IPS-18c (cell line): ENCODE measurements around the gene SEPTIN2.
A peak's percentile ranks its signal among the peaks of the same experiment; 100 is the strongest.
"Not testable (repeated sequence)": the region's sequence is repeated elsewhere in the genome, so short reads cannot be mapped to it uniquely, and the experiment has no call there.

Source experiments
- H3K4me3 ChIP-seq: 2 replicates; pipeline ENCODE4 v1.7.0; 2013; ENCODE audit warnings: low read depth, mild to moderate bottlenecking, low read length, moderate library complexity; ENCODE audit not compliant: insufficient read depth
- H3K9me3 ChIP-seq: one replicate; pipeline ENCODE4 v1.6.1; 2013; ENCODE audit warnings: mild to moderate bottlenecking, low read length, moderate library complexity; ENCODE audit not compliant: control insufficient read depth, insufficient read depth

Gene SEPTIN2

GRCh38 chr2:241357531-241357930 is 41.8 kb downstream of the SEPTIN2 start:
- H3K9me3 ChIP-seq, result no peaks in the 10 kb centered on the region
- H3K4me3 ChIP-seq, result 0 out of 2 replicates have a peak overlapping the region, but pooled peaks have one; percentile 84

- no peaks in the 10 kb centered on the region for H3K9me3 ChIP-seq
- no peak overlapping the region for H3K4me3 ChIP-seq
These were observed 42.7 kb downstream of the SEPTIN2 start for GRCh38 chr2:241358470-241358869.

DNA sequence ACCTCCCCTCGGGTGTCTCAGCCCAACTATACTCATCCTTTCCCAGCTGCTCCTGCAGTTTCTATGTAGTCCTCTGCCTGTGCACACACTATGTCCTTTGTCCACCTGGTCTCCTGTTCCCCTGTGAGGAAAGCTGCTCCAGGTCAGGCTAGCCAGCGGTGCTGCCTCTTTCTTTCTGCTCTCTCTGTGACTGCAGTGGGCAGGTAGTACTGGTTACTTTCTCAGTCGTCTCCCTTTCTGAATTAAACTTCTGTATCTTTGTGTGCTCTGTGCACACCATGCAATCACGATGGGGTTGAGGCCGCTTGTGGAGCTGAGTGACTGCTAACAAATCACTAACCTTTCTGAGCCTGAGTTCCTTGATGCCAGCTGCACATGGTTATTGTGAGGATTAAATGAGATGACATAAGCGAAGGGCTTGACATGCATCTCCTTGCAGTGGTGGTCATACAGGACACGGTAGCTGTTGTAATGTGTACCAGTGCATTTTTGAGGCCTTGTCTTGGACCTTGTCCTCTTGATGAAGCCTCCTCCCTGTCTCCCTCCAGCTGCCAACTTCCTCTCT is 43.8 kb downstream of the SEPTIN2 start:
- no peaks in the 10 kb centered on the region for H3K9me3 ChIP-seq
- no peak overlapping the region for H3K4me3 ChIP-seq

DNA sequence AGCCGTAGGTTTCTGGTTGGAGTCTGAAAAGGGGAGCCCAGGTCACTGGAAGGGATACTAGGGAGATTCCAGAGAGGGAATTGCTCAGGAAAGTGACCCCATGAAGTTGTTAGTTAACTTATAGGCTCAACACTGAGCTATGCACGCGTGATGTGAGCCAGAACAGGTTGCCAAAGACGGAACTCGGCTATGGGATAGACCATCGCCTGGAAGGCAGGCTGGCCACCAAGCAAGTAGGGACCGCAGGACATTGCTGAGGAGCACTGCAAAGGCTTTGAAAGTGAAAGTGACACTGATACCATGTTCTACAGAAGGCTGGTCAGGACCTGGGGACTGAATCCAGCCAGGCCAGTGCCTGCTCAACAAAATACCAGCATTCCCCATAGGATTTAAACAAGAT is 47.7 kb downstream of the SEPTIN2 start:
- no peak overlapping the region for H3K4me3 ChIP-seq

DNA sequence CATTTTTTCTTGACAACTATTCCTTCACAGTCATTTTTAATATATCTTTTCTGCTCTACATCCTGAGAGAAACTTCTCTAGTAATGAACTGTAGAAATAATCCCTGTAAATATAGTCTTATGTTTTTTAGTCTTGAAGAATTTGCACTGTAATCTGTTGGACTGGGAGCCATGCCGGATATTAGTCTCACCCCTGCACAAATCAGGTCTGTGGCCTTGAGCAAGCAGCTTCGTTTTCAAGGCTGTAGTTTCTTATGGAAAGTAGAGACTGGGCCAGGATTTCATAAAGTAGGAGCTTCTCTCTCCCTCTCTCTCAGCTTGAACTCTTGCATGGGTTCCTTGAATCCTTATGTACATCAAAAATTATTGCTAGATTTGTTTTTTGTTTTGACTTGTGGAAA is 49.1 kb downstream of the SEPTIN2 start:
- no peaks in the 10 kb centered on the region for H3K9me3 ChIP-seq
- no peak overlapping the region for H3K4me3 ChIP-seq

More for the DNA sequence above, 47.7 kb downstream of the SEPTIN2 start:
- no peaks in the 10 kb centered on the region for H3K9me3 ChIP-seq

- Histone ChIP-seq H3K4me3 (no peak overlapping the region), H3K9me3 (no peaks in the 10 kb centered on the region)
These were observed 51.0 kb downstream of the SEPTIN2 start for GRCh38 chr2:241366678-241367077.

GRCh38 chr2:241368643-241369042 is 52.9 kb downstream of the SEPTIN2 start:
- Histone ChIP-seq H3K9me3 (no peaks in the 10 kb centered on the region), H3K4me3 (no peak overlapping the region)

DNA sequence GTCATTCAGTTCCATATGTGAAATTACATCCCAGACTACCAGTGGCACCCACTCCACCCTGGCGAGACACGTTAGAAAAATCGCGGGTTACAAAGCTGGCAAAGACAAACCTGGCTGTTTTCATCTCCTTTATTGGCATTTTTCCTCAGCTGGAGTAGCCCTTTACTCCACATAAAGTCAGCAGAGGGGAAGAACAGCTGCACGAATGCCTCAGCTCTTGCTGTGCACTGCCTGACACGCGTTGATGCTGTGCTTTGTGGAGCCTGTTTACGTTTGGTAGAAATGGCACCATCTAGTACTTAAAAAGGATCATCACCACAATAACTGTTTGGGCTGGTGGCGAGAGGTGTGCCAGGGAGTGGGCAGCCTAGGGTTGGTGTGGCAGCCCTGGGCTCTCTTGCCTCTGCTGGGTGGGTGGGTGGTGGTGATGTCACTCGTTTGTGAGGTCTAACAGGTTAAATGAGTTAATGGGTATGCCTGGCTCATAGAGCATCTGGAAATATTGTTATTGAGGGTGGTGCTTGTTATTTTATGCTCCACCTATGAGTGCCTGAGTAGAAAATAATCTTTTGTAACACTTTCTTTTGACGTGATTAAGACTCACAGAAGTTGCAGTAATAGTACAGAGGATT is 56.8 kb downstream of the SEPTIN2 start:
- no peak overlapping the region for H3K4me3 ChIP-seq
- no peaks in the 10 kb centered on the region for H3K9me3 ChIP-seq

- no peak overlapping the region for H3K4me3 ChIP-seq
These were observed 57.7 kb downstream of the SEPTIN2 start for GRCh38 chr2:241373446-241373845.

GRCh38 chr2:241373906-241374305 is 58.2 kb downstream of the SEPTIN2 start:
- not testable (repeated sequence) for H3K4me3 ChIP-seq, H3K9me3 ChIP-seq

More at GRCh38 chr2:241373446-241373845, 57.7 kb downstream of the SEPTIN2 start:
- no peaks in the 10 kb centered on the region for H3K9me3 ChIP-seq

- no peaks in the 10 kb centered on the region for H3K9me3 ChIP-seq
- no peak overlapping the region for H3K4me3 ChIP-seq
These were observed 59.6 kb downstream of the SEPTIN2 start for GRCh38 chr2:241375300-241375699.

DNA sequence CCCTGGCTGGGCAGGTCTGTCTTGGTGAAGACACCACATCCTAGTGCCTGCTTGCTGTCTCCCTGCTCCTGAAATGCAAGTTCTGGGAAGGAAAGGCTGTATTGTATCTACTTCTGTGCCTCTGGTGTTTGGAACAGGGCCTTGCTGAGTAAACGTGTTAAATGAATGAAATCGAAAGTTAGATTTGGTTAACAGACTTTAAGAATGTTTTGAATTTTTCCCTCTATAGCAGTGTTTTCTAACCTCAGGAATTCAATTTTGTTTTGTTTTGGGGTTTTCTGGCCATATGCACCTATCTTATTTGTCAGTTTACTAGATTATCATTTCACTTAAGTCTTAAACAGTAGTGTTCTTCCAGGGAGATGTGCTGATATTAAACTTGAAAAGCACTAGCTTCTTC is 61.1 kb downstream of the SEPTIN2 start:
- H3K9me3 ChIP-seq, result no peaks in the 10 kb centered on the region
- no peak overlapping the region for H3K4me3 ChIP-seq

GRCh38 chr2:241378816-241379215 is 63.1 kb downstream of the SEPTIN2 start:
- H3K4me3 ChIP-seq, result no peak overlapping the region

GRCh38 chr2:241379481-241380480 is 64.1 kb downstream of the SEPTIN2 start:
- Histone ChIP-seq H3K9me3 (no peaks in the 10 kb centered on the region), H3K4me3 (no peak overlapping the region)

More at GRCh38 chr2:241378816-241379215, 63.1 kb downstream of the SEPTIN2 start:
- no peaks in the 10 kb centered on the region for H3K9me3 ChIP-seq

- Histone ChIP-seq H3K9me3 (no peaks in the 10 kb centered on the region), H3K4me3 (no peak overlapping the region)
These were observed 66.1 kb downstream of the SEPTIN2 start for GRCh38 chr2:241381872-241382271.

DNA sequence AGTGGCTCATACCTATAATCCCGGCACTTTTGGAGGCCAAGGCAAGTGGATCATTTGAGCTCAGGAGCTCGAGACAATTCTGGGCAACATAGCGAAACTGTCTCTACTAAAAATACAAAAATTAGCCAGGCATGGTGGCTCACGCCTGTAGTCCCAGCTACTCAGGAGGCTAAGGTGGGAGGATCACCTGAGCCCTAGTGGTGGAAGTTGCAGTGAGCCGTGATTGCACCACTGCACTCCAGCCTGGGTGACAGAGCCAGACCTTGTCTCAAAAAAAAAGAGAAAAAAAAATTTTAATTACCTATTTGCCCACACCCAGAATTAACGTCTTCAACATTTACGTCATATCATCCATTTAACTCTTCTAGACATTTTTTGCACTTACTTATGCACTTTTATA is 69.7 kb downstream of the SEPTIN2 start:
- H3K4me3 ChIP-seq, H3K9me3 ChIP-seq: not testable (repeated sequence)

- H3K4me3 ChIP-seq, result no peak overlapping the region
- H3K9me3 ChIP-seq, result peaks cover 2% of the 10 kb centered on the region
These were observed 70.8 kb downstream of the SEPTIN2 start for GRCh38 chr2:241386519-241386918.

DNA sequence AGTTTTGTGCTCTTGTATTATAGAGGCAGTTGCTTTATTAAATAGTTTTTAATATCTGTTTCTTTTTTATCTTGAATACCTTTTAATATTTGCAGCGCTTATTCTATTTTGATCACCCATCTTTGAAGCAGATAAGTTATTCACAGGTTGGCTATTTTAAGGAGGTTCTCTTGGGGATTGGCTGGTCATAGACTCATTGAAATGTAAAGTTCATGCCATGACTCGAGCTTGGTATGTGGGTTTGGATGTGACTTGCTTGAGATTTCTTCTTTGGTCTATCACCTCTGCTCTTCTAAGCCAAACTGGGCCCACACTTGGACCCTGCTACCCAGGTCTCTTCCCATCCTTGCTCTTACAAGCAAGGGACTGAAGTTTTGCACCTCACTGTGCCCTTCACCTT is 74.0 kb downstream of the SEPTIN2 start:
- no peak overlapping the region for H3K4me3 ChIP-seq
- H3K9me3 ChIP-seq, result peaks cover 2% of the 10 kb centered on the region
